Hepatocyte (in vitro differentiated cells): ENCODE measurements around the gene DENND4C. TPM values are rescaled to one million over a fixed set of nuclear protein-coding genes. Genes with fewer than 3 reads are reported as not detected.
"Not testable (repeated sequence)": the region's sequence is repeated elsewhere in the genome, so short reads cannot be mapped to it uniquely, and the experiment has no call there.

Source experiments
- DNase-seq: peaks from one replicate; pipeline ENCODE4 v3.0.0-alpha.2; 2016; ENCODE audit warnings: low spot score
- H2AFZ ChIP-seq: fragments of 200-600 bp; sonication (generic); 2 replicates; pipeline ENCODE4 v1.6.0; 2016; ENCODE audit warnings: antibody characterized with exemption, mild to moderate bottlenecking
- H3K27ac ChIP-seq: fragments of 200-600 bp; sonication (generic); 2 replicates; pipeline ENCODE4 v1.5.1; 2016; ENCODE audit warnings: mild to moderate bottlenecking
- H3K27me3 ChIP-seq: fragments of 200-600 bp; sonication (generic); 2 replicates; pipeline ENCODE4 v1.6.1; 2016
- H3K36me3 ChIP-seq: fragments of 200-600 bp; sonication (generic); replicated peaks from 2 replicates; pipeline ENCODE4 v1.5.1; 2016; ENCODE audit warnings: low read depth; ENCODE audit not compliant: insufficient read depth
- H3K4me1 ChIP-seq: fragments of 200-600 bp; sonication (generic); 2 replicates; pipeline ENCODE4 v1.5.1; 2016; ENCODE audit warnings: mild to moderate bottlenecking, moderate library complexity; ENCODE audit not compliant: insufficient read depth
- H3K4me2 ChIP-seq: fragments of 200-600 bp; sonication (generic); 2 replicates; pipeline ENCODE4 v1.6.0; 2016
- H3K4me3 ChIP-seq: fragments of 200-600 bp; sonication (generic); 2 replicates; pipeline ENCODE4 v1.5.1; 2016; ENCODE audit warnings: mild to moderate bottlenecking
- H3K79me2 ChIP-seq: fragments of 200-600 bp; sonication (generic); 2 replicates; pipeline ENCODE4 v1.6.0; 2017; ENCODE audit warnings: mild to moderate bottlenecking
- H3K9me2 ChIP-seq: fragments of 200-600 bp; sonication (generic); replicated peaks from 2 replicates; pipeline ENCODE4 v1.6.0; 2017; ENCODE audit warnings: mild to moderate bottlenecking; ENCODE audit not compliant: insufficient read depth
- H3K9me3 ChIP-seq: fragments of 200-600 bp; sonication (generic); 2 replicates; pipeline ENCODE4 v1.5.1; 2016; ENCODE audit warnings: low read depth, mild to moderate bottlenecking
- H4K20me1 ChIP-seq: fragments of 200-600 bp; sonication (generic); 2 replicates; pipeline ENCODE4 v1.6.0; 2016; ENCODE audit warnings: mild to moderate bottlenecking; ENCODE audit not compliant: insufficient read depth, poor library complexity, severe bottlenecking
- CTCF ChIP-seq: fragments of 200-600 bp; sonication (generic); IDR thresholded peaks from 2 replicates; pipeline ENCODE4 v1.5.1; 2016; ENCODE audit warnings: antibody characterized with exemption, mild to moderate bottlenecking; ENCODE audit not compliant: poor library complexity
- EZH2 ChIP-seq: fragments of 200-600 bp; sonication (generic); IDR thresholded peaks from 2 replicates; pipeline ENCODE4 v1.6.1; 2016; ENCODE audit warnings: antibody characterized with exemption, mild to moderate bottlenecking, borderline replicate concordance
- EZH2phosphoT487 ChIP-seq: fragments of 200-600 bp; sonication (generic); IDR thresholded peaks from one replicate; pipeline ENCODE4 v1.6.1; 2018; ENCODE audit warnings: antibody characterized with exemption, mild to moderate bottlenecking, low read depth, moderate library complexity; ENCODE audit not compliant: unreplicated experiment, severe bottlenecking
- WGBS: methylation state at CpG from one replicate; pipeline ENCODE4 v1.1.6; 2016; ENCODE audit warnings: low lambda C conversion rate; ENCODE audit errors: missing lambda C conversion rate; 5-methylcytosine and 5-hydroxymethylcytosine counted together
- polyA plus RNA-seq: library from polyadenylated mRNA; unstranded; fragments of >200 nt; fragmentation: Nextera tagmentation; extraction: Ambion mirVana; gene quantifications from 2 replicates; pipeline ENCODE4 v1.2.1, GENCODE V29; 2016
- total RNA-seq: library from RNA; depleted of rRNA; stranded (reverse); fragments of >200 nt; gene quantifications from 2 replicates; pipeline ENCODE4 v1.2.3, GENCODE V29; 2014

The DENND4C gene
- total and polyA plus RNA-seq, 2 experiments from 2014 or later, result 14.9 to 82.6 TPM

DNA sequence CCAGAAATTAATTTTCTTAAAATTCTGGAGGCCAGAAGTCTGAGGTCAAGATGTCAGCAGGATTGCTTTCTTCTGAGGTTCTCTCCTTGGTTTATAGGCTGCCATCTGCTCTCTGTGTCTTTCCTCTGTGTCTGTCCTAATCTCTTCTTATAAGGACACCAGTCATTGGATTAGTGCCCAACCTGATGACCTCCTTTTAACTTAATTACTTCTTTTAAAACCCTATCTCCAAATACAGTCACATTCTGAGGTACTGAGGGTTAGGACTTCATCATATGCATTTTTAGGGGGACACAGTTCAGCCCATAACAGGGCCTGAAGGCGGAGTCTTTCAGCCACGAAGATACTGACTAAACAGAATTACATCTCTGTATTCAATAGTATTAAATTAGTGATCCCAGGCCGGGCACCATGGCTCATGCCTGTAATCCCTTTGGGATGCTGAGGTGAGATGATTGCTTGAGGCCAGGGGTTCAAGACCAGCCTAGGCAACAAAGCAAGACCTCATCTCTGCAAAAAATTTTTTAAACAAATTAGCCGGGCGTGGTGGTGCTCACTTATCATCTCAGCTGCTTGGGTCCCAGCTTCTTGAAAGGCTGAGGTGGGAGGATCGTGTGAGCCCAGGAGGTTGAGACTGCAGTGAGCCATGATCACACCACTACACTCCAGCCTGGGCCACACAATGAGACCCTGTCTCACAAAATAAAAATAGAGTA lies 155.5 kb downstream of the DENND4C start:
- Histone ChIP-seq H3K27me3 (no peaks in the 10 kb centered on the region), H3K4me1 (peaks cover 3% of the 10 kb centered on the region), H3K9me2 (no peaks in the 10 kb centered on the region), H2AFZ (no peak overlapping the region), H3K9me3 (no peaks in the 10 kb centered on the region), H3K4me3 (no peak overlapping the region), H4K20me1 (no peaks in the 10 kb centered on the region), H3K79me2 (no peaks in the 10 kb centered on the region), H3K4me2 (no peak overlapping the region), H3K36me3 (no peaks in the 10 kb centered on the region), H3K27ac (no peak overlapping the region)
- WGBS, result 94% methylated on average over 6 of the region's 6 CpGs
- DNase-seq, result no peak
- TF ChIP-seq CTCF (no peak), EZH2 (no peak), EZH2phosphoT487 (no peak)

DNA sequence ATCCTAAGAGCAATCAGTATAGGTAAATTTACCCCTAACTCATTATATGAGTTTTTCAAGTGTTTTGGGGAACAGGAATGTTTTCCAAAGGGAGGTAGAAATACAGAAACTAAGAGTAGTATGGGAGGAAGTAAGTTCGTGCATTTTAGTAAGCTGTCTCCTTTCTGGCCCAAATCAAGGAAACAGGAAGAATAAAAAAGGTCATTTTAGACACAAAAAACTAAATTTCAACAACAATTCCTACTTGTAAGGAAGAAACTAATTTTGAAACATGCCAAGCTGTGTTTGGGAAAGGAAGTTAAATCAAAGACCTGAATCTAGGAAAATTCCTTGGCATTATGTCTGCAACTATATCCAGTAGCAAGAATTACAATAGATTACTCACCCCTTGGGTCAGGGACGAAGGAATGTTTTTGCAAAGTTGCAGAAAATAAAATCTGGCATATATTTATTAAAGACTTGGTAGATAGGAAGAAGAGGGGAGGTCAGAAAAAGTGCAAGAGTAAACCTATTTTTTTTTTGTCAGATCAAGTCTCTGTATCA lies 156.1 kb downstream of the DENND4C start:
- no peaks in the 10 kb centered on the region for H3K9me3 ChIP-seq
- no peak for DNase-seq
- H3K4me1 ChIP-seq, result no peaks in the 10 kb centered on the region
- H3K4me3 ChIP-seq, result no peak overlapping the region
- H3K9me2 ChIP-seq, result no peaks in the 10 kb centered on the region
- H3K36me3 ChIP-seq, result no peaks in the 10 kb centered on the region
- H3K79me2 ChIP-seq, result no peaks in the 10 kb centered on the region
- TF ChIP-seq EZH2phosphoT487 (no peak), CTCF (no peak), EZH2 (no peak)
- no peak overlapping the region for H3K27ac ChIP-seq
- H3K4me2 ChIP-seq, result no peak overlapping the region
- H4K20me1 ChIP-seq, result no peaks in the 10 kb centered on the region
- WGBS, result 84% methylated on average over 2 of the region's 2 CpGs
- H2AFZ ChIP-seq, result no peak overlapping the region
- H3K27me3 ChIP-seq, result no peaks in the 10 kb centered on the region

GRCh38 chr9:19387317-19387716 lies 156.8 kb downstream of the DENND4C start:
- H2AFZ ChIP-seq, result no peak overlapping the region
- H3K4me1 ChIP-seq, result no peaks in the 10 kb centered on the region
- WGBS, result 61% methylated on average over 2 of the region's 2 CpGs
- DNase-seq, result no peak
- no peak for TF ChIP-seq EZH2phosphoT487
- TF ChIP-seq EZH2, result no peak
- TF ChIP-seq CTCF, result no peak
- no peaks in the 10 kb centered on the region for H3K27me3 ChIP-seq
- no peak overlapping the region for H3K4me2 ChIP-seq
- H3K9me2 ChIP-seq, result no peaks in the 10 kb centered on the region
- H4K20me1 ChIP-seq, result no peaks in the 10 kb centered on the region
- H3K79me2 ChIP-seq, result no peaks in the 10 kb centered on the region
- H3K27ac ChIP-seq, result no peak overlapping the region
- H3K9me3 ChIP-seq, result no peaks in the 10 kb centered on the region
- no peaks in the 10 kb centered on the region for H3K36me3 ChIP-seq
- H3K4me3 ChIP-seq, result no peak overlapping the region

GRCh38 chr9:19389539-19389938 lies 159.0 kb downstream of the DENND4C start:
- WGBS, result 93% methylated on average over 4 of the region's 4 CpGs
- H3K27ac ChIP-seq, H3K36me3 ChIP-seq, H3K79me2 ChIP-seq, H4K20me1 ChIP-seq, H3K4me3 ChIP-seq, DNase-seq, H2AFZ ChIP-seq, H3K4me2 ChIP-seq, H3K4me1 ChIP-seq, H3K9me2 ChIP-seq, H3K27me3 ChIP-seq, H3K9me3 ChIP-seq: not testable (repeated sequence)
